D341Med (cell line): ENCODE data around the gene PPP2R3B.
"Not testable (repeated sequence)": the region's sequence is repeated elsewhere in the genome, so short reads cannot be mapped to it uniquely, and the experiment has no call there.

ENCODE experiments used
- DNase-seq: peaks from one replicate; pipeline ENCODE4 v3.0.0; 2012; ENCODE audit warnings: low spot score

Gene PPP2R3B

DNA sequence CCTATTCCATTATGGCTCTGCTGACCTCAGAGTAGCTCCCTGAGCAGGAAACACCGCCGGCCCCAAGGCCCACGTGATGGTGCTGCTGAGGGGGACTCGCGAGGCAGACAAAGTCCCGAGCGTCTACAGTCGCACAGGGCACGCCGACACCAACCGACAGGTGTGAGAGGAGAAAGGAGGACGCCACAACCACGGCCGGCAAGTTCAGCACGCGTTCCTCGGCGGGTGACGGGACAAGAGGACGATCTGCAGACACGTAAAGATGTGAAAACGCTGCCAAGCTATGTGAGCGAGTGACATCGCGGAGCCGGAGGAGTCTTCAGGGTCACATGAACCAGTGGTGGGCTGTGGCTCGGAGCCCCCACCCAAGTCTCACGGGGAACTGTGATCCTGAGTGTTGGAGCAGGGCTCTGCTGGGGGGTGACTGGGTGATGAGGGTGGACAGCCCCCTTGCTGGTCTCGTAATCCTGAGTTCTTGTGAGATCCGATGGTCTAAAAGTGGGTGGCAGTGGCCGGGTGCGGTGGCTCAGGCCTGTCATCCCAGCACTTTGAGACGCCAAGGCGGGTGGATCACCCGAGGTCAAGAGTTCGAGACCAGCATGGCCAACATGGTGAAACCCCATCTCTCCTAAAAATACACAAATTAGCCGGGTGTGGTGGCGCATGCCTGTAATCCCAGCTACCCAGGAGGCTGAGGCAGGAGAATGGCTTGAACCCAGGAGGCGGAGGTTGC, 34.0 kb downstream of the PPP2R3B start:
- no peak for DNase-seq

DNA sequence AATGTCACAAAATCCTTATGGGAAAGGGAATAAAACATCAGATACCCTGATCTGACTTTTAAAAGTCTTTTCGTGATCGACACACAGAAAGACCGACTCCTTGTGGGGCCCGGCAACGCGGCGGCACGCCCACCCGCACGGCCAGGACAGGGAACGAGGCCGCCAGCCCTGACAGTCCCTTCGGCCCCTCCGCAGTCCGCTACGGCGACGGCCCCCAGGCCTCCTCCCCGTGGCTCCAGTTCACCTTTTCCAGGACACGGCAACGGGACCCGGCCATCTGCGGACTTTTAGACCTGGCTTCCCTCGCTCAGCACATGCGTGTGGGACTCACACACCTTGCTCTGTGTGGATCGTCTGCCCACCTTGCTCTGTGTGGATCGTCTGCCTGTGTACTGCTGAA, 34.5 kb downstream of the PPP2R3B start:
- DNase-seq = no peak

DNA sequence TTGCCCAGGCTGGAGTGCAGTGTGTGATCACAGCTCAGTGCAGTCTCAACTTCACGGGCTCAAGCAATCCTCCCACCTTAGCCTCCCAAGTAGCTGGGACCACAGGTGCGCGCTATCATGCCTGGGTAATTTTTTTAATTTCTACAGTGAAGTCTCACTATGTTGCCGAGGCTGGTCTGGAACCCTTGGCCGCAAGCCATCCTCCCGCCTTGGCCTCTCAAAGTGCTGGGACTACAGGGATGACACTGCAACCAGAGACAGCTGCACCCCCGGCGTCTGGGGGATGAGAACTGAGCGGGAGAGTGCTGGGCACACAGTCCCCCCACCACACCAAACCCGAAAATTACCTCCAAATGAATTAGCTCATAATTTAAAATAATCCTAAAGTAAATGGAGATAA, 35.0 kb downstream of the PPP2R3B start:
- DNase-seq = no peak

DNA sequence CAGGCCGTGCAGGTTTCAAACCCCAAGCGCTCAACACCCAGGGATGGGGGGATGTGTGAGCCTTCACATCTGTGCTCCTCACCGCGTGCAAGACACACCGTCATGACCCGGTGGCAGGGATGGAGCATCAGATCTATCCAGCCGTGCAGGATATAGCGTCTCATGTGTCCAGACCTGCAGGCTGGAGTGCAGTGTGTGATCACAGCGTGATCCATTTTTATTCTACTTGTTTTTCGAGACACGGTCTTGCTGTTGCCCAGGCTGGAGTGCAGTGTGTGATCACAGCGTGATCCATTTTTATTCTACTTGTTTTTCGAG, 35.4 kb downstream of the PPP2R3B start:
- not testable (repeated sequence) for DNase-seq

DNA sequence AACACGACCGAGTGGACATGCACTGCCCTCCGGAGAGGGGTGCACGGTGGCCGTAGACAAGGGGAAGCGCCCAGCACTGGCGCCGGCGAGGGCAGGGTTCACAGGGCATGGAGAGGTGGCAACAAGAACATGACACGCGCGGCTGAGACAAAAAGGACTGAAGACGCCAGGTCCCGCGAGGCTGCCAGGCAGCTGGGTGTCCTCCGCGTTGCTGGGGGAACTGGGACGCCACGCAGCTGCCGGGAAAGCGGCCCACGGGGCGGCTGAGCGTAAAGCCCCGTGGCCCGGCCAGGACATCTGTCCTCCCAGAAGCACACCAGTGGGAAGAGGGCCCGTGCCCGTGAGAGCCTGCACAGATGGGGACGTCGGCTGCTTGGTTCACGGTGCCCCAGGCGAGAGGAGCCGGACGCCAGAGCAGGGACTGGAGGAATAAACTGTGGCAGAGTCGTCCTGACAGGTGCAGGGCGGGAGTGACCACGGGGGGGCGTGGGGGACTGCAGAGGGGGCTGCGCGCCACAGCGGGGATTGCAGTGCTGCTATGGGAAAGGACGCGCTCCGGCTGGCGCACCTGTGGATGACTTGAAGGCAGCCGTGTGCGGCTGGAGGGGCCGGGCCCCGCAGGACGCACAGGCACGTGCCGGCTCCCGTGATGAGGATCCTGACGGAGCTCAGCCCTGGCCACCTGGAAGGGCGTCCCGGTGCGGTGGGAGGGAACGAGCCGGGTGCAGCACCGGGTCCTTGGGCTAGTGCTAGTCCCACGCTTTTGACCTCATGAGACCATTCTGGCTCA, 36.0 kb downstream of the PPP2R3B start:
- no peak for DNase-seq

DNA sequence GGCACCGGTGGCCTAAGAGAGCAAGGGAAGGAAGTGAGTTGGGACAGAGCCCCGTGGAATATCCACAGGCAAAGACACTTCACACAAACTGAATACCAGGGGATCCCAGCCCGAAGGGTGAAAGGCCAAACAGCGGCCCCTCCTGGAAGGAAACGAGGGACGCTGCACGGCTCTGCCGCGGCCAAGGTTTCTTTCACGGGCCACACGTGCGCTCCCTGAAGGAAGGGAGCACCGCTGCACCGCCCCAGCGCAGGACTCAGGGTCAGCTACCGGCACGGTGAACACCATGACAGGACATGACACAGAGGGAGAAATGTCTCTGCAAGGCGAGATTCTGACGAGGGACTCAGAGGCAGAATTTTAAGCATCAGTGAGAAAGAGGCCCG, 36.6 kb downstream of the PPP2R3B start:
- no peak for DNase-seq

DNA sequence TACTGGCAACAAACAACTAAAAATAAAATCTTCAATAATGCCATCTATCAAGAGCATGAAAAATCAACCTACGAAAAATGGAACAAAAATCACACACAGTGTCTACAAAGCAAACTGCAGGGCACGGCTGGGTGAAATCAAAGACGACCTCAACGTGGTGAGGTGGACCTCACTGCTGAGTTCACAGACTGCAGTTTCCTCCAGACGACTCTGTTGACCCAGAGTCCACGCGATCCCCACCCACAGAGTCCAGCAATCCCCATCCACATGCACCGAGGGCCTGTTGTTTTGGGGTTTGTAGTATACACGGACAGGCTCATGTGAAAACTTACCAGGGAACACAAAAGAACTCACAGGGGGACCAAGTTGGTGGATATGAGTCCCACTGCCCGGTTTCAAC, 37.0 kb downstream of the PPP2R3B start:
- DNase-seq = no peak

DNA sequence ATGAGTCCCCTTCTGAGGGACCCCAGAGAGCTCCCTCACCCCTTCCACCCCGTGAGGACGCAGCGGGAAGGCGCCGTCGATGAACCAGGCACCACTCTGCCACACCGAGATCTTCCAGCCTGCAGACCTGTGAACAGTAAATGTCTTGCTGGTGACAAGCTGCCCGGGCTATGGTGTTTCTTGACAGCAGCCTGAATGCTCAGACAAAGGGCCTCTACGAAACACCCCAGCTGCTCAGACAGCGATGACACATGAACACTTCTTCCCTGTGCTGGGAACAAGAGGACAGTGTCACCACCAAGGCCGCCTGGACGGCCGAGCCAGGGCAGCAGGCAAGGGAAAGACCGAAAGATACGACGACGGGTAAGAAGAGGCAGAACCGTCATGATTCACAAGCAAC, 37.5 kb downstream of the PPP2R3B start:
- DNase-seq = no peak

DNA sequence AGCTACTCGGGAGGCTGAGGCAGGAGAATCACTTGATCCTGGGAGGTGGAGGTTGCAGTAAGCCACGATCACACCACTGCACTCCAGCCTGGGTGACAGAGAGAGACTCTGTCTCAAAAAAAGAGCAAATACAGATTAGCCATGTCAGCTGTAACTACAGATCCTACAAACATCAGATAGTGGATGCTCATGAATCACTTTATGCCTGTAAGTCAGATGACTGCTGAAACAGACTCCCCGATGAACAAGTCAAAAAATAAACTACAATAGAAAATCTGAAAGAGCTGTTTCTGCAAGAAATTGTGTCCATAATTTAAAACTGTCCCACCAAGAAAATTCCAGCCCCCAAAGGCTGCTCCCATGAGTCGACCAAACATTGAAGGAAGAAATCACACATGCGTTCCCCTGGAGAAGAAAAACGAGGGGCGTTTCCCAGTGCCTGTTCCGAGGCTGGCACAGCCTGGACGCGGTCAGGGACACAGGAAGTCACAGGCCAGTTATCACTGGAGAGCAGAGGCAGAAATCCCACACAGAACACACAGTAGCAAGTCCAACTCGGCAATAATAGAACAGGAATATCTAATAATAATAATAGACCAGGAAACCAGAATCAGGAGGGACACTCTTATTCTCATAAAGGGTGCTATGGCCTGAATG, 38.1 kb downstream of the PPP2R3B start:
- DNase-seq = no peak

DNA sequence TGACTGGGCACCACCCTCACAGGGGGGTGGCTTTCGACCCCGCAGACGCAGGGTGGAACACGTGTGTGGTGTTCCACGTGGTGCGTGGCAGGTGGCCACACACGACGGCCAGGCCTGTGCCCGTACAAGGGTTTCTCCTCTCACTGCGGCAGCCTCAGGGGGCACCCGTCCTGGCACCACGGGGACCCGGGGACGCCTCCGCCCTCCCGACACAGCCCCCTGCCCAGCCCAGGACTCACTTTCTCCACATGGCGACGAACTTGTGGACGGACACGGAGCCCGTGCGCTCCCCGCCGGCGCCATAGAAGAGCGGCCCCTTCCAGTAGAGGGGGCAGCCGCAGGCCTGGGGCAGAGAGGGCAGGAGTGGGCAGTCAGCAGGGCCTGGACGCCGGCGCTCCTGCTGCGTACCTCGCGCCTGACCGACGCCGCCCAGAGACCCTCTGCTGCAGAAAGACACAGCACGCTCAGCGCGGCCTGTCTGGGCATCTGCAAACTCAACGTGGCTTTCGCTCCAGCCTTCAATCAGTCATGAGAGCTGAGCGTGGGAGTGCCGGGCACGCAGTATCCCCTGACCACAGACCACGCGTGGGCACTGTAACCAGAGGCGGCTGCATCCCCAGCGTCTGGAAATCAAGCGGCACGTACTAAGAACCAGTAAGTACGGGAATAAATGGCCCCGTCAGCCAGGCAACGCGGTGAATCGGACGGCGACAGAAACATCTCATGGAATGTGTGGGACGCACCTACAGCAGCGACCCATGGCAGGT, 39.2 kb downstream of the PPP2R3B start:
- no peak for DNase-seq

DNA sequence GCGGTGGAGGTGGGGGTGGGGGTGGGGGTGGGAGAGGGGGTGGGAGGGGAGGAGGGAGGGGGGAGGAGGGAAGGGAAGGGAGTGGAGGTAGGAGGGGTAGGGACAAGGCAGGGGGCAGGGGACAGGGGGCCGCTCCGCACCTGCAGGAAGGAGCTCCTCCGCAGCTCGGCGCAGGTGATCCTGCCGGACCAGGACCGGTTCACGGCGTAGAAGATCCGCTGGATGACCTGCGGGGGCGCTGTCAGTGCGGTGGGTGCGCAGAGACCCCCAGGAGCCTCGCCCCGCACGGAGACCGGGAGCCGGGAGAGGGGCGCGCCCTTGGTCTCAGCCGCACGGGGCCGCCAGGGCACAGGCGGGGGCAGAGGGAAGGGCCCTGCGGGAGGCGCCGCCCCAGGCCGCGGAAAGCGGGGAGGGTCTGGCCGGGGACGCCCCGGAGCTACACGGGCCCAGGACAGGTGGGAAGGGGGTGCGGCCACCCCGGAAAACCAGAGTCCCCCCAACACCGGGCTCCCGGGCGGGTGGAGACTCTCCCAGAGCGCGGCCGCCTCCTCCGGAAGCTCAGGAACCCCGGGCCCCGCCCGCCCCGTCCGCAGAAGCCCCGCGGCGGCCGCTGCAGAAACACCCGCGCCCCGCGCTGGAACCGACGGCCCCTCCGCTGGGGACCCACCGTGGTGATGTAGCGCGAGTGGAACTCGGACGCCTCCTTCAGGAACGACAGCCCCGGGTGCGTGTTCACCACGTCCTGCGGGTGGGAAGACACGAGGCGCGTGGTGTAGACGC, 40.5 kb downstream of the PPP2R3B start:
- DNase-seq = no peak

DNA sequence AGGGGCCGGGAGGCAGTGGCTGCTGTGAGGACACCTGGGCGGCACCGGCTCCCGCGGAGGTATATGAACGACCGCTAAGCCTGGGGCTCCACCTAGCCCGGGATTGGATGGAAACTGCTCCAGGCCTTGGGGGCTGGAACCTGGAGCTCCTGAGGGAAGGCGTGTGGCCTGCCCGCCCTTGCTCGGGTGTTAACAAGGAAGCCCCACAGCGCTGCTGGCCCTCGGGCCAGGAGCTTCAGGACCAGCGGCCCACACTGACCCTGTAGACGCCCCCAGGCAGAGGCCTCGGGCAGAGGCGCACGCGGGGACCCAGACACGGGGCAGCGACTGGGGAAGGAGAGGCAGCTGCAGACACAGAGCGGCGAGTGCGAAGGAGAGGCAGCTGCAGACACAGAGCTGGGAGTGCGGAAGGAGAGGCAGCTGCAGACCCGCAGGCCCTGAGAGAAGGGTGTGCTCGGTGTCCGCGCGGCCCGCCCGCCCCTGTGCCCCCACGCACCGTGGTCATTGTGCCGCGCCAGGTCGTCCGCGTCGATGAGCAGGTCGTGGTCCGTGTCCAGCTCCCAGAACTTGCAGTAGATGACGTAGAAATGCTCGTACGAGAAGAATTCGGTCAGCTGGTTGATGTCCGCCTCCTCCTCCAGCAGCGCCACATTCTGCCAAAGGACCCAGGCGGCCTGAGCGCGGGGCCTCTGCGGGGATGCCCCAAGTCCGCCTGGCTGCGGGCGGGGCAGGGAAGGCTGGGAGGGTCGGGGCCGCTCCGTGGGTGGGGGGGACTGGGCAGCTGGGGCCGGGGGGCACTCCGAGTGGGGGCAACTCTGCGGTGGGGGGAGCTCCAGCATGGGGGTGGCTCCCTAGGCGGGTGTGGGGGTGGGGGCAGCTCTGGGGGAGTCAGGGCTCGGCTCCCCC, 41.4 kb downstream of the PPP2R3B start:
- no peak for DNase-seq

DNA sequence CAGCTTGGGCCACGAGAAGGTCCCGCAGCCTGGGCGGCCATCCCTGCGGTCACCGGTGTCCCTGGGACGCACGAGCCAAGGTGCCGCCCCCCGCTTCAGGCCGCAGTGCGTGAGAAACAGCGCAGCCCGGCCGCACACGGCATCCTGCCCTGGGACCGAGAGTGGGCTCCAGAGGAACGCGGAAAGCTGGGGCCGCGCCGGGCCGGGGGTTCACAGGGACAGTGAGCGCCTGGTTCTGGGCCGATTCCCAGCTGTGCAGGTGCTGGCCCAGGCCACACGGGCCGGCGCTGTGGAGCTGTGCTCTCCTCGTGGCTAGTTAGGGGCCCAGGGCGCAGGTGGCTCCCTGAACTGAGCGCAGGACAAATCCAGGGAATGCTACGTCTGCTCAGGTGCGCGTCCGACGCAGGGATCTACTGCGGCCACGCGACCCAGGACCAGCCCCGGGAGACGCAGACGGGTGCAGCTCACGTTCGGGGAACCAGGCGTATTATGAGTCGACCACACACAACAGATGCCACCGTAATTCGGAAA, 42.3 kb downstream of the PPP2R3B start:
- no peak for DNase-seq

DNA sequence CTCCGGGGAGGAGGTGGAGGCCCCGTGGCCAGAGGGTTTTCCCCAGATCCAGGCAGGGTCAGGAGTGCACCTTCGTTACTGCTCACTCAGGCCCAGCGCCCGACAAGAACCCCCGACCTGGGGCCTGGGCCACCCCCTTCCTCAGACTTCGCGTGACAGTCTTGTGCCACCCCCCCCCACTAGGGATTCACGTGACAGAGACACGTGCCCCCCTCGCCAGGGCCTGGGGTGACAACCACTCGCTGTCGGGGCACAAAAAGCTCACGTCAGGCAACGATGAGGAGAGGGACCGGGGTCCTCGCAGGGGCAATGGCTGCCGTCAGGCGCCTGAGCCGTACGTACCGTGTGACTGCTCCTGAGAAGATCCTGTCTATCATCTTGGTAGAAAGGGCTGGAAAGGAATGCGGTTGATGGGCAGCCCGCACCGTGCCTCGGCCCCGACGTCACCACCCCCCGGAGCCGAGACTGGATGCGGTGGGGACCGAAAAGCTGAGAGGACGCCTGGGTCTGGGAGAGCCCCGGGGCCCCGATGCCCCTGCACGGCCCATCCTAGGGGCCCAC, 45.1 kb downstream of the PPP2R3B start:
- DNase-seq = no peak

DNA sequence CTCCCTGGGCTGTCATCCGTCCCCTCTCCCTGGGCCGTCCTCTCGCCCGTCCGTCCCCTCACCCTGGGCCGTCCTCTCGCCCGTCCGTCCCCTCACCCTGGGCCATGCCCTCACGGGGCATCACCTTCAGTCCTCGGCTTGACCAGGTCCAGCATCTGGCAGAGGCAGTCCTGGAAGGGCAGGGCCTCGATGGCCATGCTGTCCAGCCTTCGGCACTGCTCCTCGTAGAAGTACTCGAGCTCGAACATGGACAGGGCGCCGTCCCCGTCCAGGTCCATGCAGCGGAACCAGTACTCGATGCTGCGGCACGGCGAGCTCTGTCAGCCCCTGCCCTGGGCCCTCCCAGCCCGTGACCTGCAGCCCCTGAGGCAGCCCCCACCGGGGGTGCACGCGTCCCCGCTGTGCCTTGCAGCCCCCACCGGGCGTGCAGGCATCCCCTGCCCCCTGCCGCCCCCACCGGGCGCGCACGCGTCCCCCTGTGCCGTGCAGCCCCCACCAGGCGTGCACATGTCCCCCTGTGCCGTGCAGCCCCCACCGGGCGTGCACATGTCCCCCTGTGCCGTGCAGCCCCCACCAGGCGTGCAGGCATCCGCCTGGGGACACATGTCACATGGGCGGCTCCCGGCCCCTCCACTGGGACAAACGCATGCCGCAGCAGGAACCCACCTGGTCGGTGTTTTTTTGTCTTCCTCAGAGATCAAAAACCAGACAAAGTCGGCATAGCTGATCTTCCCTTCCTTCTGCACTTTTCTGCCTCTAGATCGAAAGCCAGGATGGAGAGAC, 45.9 kb downstream of the PPP2R3B start:
- no peak for DNase-seq

DNA sequence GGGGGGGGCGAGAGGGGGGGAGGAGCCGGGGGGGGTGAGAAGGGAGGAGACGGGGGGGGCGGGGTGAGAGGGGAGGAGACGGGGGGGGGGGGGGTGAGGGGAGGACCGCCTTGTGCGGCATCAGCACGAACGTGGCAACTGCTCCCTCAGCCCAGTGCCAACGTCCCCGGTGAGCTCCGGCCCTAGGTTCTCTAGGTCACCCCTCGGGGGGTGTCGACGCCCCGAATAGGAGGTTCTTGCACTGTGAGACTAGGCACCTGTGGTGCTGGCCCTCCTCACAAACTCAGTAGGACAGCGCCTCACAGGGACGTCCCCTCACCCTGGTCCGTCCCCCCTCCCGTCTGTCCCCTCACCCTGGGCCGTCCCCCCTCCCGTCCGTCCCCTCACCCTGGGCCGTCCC, 46.6 kb downstream of the PPP2R3B start:
- no peak for DNase-seq

DNA sequence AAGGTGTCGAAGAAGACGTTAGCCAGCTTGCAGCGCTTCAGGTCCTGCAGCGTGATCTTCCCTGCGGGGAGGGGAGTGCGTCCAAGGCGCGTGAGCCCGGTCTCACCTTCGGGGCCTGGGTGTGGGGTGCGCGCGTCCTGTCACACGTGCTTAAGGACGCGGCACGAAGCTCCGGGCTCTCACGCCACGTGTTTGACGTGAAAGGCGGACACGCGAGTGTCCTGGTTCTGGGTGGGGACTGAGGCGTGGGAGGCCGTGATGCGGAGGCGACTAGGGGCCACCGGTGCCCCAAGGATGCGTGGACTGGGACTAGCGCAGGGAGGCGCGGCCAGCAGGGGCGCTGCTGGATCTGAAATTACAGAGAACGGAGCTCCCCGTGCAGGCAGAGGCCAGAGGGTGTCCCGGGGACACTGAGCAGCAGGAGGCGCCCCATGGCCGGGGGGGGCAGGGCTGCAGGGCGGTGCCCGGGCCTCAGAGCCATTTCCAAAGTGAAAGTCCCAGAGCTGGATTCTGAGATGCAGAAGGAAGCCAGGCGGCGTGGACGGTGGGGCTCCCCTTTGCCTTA, 47.8 kb downstream of the PPP2R3B start:
- no peak for DNase-seq

DNA sequence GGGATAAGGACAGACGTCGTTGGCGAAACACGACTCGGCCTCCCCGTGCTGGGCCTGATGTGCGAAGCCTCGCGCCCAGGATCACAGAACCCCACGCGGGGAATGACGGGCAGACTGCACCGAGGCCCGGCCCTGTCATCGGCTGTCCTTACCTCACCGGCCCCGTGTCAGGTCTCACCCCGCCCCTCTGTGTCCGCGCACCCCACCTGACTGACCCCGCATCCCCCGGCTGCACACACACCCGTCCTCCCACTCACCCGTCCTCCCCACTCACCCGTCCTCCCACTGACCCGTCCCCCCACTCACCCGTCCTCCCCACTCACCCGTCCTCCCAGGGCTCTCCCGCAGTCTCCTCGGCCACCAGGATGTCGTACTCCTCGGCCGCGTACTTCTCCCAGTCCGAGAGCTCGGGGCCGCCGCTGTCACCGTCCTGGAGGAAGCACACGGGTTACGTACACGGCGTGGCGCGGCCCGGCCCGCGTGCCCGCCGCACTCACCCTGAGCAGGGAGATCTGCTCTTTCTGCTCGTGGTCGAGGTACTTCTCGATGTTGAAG, 48.3 kb downstream of the PPP2R3B start:
- DNase-seq = no peak
